NCI-H82 treated with DMSO at 0.1 percent for 48 hours (cell line): ENCODE measurements around the gene GLDC.
"Not testable (repeated sequence)": the region's sequence is repeated elsewhere in the genome, so short reads cannot be mapped to it uniquely, and the experiment has no call there.

Experiments
- DNase-seq: peaks from one replicate; lab custom pipeline; 2025; ENCODE audit not compliant: unreplicated experiment; lab: John Stamatoyannopoulos, UW

GLDC gene

DNA sequence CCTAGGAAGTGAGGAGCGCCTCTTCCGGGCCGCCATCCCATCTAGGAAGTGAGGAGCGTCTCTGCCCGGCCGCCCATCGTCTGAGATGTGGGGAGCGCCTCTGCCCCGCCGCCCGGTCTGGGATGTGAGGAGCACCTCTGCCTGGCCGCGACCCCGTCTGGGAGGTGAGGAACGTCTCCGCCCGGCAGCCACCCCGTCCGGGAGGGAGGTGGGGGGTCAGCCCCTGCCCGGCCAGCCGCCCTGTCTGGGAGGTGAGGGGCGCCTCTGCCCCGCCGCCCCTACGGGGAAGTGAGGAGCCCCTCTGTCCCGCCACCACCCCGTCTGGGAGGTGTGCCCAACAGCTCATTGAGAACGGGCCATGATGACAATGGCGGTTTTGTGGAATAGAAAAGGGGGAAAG is 22.7 kb downstream of the GLDC start:
- not testable (repeated sequence) for DNase-seq

DNA sequence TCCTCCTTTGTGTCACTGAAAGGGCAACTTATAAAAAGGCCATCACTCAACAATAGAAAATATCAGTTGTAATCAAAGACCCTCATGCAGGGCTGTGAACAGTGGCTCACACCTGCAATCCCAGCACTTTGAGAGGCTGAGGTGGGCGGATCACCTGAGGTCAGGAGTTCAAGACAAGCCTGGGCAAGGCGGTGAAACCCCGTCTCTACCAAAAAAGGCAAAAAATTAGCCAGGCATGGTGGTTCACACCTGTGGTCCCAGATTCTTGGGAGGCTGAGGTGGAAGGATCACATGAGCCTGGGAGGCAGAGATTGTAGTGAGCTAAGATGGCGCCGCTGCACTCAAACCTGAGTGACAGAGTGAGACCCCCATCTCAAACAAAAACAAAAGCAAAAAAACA is 24.7 kb downstream of the GLDC start:
- DNase-seq, result no peak

DNA sequence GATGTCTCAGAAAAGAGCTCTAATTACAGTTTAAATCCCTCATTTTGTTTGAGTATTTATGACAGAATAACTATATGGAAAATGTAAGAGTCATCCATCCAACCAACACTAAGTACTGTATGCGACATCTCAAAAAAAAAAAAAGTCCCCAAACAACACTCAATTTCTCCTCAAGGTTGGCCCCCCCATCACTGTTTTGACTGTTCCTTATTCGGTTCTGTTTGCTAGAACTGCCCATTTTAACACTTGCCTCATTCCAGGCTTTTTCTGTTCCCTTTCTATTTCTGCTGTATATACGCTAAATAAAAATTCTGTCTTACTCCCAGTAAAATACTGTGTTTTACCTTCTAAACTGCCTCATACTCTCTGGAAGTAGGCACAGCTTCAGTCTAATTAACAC is 25.2 kb downstream of the GLDC start:
- DNase-seq, result no peak

DNA sequence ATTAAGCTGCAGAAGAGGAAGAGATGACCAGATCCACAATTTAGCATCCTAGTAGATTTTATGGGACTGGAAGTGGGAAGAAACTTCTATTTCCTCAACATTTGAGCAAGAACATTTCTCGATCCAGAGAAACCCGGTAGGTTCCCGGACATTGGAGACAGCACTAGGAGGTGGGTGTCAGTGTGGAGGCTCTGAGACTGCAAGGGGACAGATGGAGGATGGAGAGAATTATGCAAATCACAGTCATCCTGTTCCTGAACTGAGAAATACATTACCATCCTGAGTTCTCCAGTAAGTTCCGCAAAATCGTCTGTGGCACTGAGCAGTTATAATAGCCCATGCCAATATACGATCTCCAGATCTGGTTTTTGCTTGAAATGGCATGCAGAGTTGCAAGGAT is 25.6 kb downstream of the GLDC start:
- no peak for DNase-seq

DNA sequence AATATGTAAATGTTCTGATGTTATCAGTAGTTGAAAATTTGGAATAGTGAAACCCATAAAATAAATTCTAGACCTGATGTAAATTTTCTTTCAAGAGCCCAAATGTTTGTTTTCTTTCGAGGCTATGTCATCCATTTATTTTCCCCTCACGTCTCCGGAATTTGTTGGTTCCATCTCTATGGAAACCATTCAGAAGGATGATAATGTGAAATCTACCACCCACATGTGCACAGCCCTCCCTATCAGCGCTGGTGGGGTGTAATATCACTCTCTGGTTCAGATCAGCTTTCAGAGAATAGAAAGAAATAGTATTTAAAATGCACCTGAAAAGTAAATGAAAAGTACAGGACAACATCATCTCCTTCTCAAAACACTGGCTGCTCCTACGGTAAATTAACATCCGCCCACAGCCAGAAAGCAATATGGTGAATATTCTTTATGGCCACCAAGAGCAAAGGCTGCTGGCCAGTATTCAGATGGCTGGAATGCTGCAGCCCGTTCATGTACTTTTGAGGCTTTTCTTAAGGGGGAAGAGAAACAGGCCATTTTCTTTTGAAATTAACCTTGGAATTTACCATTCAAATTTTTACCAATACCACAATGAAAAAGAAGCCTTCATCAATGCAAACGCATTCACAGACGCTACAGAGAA is 28.5 kb downstream of the GLDC start:
- no peak for DNase-seq

DNA sequence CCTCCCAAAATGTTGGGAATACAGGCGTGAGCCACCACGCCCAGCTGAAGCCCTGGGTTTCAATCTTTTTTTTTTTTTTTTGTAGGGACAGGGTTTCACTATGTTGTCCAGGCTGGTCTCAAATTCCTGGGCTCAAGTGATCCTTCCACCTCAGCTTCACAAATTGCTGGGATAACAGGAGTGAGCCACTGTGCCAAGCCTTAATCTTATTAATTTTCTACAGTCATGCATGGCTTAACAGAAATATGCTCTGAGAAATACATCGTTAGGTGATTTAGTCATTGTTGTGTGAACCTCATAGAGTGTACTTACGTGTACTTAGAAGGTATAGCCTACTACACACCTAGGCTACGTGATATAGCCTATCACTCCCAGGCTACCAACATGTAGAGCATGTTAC is 31.0 kb downstream of the GLDC start:
- no peak for DNase-seq

DNA sequence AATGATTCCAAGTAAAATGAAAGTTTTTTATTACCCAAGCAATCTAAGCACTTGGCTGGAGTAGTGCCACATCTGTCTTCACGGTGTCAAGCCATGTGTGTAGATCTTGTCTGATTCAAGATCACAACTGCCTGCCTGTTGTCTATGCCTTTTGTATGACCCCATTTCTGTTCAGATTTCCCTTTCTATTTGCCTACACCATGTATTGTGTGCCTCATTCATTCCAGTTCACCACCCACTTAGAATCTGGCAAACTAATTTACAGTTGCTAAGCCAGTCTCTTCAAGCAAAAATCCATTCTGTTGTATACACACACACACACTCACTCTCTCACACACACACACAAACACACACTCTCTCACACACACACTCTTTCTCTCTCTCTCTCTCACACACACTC is 33.7 kb downstream of the GLDC start:
- DNase-seq, result no peak

DNA sequence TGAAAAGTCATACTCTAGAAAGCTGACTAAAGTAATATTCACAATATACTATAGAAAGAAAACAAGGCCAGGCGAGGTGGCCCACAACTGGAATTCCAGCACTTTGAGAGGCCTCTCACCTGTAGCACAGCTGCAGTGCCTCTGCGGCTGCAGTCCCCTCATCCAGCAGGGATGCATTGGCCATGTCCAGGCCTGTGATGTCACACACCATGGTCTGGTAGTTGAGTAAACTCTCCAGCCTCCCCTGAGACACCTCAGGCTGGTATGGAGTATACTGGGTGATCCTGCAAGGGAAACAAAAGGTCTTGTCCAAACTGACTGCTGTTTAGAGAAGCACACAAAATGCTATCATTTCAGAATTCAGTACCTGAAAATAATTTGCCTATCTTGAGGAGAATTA is 35.5 kb downstream of the GLDC start:
- DNase-seq, result no peak

DNA sequence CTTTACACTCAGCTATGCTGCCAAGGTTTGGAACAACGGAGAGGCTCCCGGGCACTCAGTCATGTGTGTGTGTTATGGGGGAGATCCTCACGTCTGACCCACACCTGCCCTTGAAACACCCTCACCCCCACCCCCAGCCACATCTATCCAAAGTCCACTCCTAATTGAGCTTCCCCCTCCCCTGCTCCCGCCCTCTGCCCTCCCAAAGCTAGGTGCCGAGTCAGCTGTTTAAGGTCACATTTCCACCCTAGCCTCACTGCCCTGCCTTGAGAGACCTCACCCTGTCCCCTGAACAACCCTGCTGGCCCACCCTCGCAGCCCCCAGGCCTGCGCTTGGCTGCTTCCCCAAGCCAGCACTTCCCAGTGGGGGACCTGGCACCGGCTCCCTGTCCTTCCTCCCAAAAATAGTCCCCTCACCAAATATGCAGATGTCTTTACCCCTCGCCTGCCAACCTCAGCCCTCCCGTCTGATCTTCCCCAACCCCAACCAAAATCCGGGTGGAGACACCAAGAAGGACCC is 36.0 kb downstream of the GLDC start:
- DNase-seq, result no peak

DNA sequence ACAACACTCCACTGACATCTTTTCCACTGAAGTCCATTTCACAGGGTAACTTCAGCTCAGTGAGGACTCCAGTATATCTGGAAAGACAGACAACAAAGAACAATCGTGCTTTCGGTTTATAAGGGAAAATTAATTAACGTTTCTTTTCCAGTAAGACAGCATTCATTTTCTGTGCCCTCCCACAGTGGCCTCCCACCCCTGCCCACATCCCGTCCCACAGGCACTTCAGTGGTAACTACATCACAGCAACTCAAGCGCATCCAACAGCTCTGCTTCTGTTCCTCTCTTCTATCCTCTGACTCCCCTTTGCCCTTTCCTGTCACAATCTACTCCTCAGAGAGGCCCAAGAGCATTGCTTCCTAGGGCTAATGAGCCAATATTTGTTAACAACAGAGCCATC is 40.3 kb downstream of the GLDC start:
- DNase-seq, result no peak

DNA sequence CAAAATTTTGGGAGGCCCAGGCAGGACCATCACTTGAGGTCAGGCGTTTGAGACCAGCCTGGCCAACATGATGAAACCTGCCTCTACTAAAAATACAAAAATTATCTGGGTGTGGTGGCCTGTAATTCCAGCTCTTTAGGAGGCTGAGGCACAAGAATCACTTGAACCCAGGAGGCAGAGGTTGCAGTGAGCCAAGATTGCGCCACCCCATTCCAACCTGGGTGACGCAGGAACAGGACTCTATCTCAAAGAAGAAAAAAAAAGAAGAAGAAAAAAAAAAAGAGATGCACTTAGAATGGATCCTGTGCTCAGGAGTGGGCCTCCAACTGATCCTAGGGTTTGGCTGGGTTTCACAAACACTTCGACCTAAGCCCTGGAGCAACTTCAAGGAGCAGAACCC is 45.1 kb downstream of the GLDC start:
- DNase-seq, result no peak

DNA sequence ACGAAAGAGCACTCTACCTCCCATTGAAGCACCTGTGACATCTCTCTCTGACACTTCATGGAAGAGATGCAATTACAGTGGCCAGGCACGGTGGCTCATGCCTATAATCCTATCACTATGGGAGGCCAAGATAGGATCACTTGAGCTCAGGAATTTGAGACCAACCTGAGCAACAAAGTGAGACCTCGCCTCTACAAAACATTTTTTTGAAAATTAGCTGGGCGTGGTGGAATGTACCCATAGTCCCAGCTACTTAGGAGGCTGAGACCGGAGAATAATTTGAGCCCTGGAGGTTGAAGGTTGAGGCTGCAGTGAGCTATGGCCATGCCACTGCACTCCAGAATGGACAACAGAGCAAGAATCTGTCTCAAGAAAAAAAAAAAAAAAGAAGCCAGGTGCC is 45.5 kb downstream of the GLDC start:
- DNase-seq, result no peak

DNA sequence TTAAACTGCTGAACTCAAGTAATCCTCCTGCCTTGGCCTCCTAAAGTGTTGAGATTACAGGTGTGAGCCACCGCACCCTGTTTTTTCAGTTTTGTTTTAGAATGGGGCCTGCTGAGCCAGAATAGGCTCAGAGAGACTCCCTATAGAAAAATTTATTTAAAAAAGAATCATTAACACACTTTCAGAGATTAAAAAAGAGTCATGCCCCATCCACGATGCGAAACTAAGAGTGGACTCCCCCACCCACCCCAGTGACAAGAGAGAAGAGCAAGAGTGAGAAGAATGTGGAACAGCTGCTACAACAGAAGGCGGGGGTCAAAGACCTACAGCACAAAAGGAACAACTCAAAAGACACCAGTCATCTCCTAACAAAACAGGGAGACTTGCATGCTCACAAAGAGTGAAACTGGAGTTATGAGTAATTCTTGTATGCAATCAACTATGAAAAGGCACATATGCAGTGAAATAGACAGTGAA is 47.2 kb downstream of the GLDC start:
- DNase-seq, result no peak

DNA sequence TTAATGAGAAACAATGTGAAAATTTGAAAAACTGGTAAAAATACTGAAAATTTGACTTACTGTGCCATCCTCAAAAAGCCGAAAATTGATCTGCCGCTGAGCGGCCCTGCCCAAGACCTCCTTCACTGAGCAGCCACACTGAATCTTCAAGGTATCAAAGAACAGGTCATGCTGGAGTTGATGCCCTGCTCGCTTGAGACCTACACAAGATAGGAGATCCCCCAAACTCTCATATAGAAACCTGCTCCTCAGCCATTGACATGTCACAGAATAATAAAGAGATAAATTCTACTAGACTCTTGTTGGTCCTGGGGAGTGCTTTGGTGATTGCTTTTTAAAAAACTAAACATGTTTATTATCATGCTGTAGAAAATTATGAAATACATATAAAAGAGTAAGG is 52.7 kb downstream of the GLDC start:
- no peak for DNase-seq

DNA sequence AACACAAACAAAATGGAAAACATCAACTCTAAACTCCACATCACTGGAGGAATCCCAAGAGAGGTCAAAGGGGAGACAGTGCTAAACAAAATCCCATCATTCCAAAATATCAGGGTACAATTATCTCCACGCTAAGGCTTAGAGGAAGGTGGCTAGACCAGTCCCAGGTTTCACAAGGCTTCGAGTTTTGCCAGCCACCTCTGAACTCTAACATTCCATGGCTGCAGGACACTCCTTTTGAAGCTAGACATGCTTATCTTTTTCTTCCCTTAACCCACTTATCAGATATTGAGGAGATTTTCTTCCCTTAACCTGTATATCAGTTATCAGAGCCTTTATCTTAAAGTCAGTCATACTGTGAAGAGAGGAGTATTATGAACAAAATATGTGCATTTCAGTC is 53.3 kb downstream of the GLDC start:
- DNase-seq, result no peak

DNA sequence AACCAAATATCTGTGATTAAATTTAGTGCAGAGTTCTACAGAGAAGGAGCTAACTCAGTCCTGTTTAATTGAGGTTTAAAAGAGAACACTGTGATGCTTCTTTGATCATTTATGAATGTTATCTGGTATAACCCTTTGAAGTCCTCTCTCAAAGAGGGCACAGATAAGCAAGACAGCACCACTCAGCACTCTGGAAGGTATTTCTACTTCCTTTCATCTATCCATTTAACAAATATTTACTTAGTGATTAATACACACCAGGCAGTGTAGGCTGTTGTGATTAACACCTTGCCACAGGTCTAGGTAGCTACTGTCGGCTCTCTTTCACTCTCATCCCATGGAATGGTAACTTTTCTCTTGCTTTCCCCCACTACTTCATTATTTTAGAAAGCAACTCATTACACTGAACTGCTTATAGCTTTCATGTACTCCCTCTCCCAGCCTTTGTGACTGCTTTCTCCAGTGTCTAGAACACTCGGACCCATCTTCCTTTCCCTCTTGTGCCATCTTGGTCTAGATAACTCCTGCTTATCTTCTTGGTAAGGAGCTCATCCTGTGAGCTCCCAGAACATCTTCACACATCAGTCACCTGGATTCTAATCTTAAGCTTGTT is 54.7 kb downstream of the GLDC start:
- DNase-seq, result no peak

DNA sequence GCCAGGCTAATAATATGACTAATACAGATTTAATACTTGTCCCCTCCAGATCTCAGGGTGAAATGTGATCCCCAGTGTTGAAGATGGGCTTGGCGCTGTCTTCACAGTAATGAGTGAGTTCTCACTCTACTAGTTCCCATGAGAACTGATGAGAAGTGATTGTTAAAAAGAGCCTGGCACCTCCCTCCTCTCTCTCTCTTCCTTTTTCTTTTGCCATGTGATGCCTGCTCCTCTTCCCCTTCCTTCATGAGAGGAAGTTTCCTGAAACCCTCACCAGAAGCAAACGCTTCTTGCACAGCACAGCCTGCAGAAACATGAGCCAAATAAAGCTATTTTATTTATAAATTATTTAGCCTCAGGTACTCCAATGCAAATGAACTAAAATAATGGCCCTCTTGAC is 55.2 kb downstream of the GLDC start:
- DNase-seq, result no peak

DNA sequence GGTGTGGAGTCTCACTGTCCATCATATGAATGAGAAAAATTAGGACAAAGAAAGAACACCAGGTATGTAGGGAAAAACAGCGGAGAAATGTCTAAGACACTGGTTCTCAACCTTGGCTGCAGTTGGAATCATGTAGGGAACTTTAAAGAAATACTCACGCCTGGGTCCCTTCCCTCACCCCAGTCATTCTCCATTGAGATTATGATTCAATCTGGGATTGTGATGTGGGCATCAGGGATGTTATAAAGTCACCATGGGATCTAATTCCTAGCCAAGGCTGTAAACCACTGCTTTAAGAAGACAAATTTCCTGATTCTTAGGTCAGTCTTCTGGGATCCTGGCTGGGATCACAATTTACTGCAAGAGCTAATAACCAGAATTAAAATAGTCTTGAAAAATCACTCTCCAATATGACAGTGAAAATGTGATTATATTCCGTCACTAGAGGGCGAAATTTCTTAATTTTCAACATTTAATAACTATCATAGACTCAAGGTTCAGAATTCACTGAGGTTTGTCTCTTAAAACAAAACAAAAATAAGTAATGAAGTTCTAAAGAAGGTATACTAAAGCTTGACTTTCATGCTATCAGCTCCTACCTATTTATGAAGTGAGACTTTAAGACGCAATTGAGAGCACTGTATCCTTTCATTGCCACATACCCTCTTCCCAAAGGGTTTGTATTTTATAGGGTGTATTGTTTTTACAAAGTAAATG is 60.5 kb downstream of the GLDC start:
- no peak for DNase-seq

DNA sequence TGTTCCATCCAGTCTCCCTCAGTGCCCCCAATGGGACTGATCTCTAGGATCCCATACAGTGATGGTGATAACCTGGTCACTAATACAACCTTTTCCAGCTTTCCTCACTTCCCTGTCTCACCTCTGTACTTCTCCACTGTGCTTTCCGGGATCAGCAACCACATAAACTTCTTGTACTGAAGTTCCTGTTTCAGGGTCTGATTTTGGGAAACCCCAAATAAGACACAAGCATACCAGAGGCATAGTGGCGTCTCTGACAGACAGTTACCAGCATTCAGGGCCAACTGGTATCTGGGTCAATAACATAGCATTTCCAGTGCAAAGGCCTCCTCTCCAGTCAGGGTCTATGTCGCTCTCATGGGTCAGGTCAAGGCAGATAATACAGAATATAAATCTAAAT is 64.3 kb downstream of the GLDC start:
- no peak for DNase-seq

DNA sequence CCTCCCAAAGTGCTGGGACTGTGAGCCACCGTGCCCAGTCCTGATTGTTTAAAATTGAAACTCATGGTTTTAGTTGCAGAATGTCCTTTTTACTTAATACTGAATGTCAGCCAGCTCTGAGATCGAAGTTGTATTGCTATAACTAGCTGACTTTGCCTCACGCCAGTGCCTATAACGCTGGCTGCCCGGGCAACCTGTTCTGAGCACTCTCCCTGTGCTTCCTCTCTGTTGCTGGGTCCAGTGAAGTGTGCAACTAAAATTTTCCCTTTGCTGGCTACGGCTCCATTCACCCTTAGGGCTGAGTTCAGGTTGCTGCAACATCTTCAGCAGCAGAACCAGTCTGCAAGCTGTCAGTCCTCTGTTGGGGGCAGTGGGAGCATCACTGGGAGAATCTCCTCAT is 65.9 kb downstream of the GLDC start:
- DNase-seq, result no peak

DNA sequence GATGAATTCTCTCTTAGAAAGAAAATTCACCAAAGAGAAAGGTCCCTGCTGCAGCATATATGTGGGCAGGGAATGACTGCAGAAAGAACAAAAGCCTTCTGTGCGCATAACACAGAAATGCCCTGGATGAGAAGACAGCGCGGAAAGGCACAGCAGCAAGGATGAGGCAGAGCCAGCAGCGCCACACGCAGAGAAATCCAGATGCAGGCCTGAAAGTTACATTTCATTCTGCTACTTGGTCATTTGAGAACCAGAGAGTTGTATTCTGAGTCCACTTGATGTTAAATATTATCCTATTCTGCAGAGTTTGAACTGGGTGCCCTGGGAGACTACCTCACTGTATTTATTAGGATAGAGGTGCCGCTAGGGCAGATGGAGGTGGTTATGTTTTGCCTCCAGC is 68.5 kb downstream of the GLDC start:
- no peak for DNase-seq

DNA sequence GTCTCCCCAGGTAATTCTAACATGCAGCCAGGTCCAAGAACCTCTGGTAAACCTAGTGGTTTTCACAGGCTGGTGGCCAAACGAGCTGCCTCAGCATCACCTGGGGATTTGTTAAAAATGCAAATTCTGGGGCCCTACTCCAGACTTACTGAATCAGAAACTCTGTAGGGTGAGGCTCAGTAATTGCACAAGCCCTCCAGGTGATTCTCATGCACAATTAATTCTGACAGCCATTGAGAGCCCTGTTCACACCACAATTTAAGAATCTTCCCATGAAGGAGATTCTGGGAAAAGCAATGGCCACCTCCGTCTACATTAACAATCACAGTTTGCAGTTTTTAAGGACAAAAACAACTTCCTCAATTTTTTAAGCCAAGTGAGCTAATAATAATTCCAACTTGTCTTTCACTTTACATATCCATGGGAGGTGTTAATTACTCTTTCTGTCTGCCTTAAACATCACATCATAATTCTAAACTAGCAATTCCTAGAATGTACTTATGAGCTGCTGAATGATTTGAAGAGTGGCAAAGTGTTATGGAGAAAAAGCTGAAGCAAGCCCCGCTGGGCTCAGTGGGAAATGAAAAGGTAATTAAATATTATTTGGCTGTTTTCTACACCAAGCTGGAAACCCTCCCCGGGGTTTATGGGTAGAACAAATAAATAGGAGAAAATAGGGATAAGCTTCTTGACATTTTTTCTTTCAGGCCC is 70.0 kb downstream of the GLDC start:
- no peak for DNase-seq
